Measurements from ENCODE around the gene CSHL1. TPM values are rescaled to one million over a fixed set of nuclear protein-coding genes. Genes with fewer than 3 reads are reported as not detected.
"Not testable (repeated sequence)": the region's sequence is repeated elsewhere in the genome, so short reads cannot be mapped to it uniquely, and the experiment has no call there.

The CSHL1 gene
- polyA plus RNA-seq, 4 donors = not detected

GRCh38 chr17:63880706-63881105 is 30.4 kb downstream of the CSHL1 start:
- DNase-seq (no peak), FAIRE-seq (no peak)
- no peaks in the 10 kb centered on the region for H3K36me3 ChIP-seq (ENCODE audit: control insufficient read depth in 3 of 3, insufficient read depth in 2 of 3, low read depth in 1 of 3, low read length in 3 of 3)
- no peak overlapping the region for H3K27ac ChIP-seq (ENCODE audit: low read depth in 1 of 3, low read length in 2 of 3)
- no peaks in the 10 kb centered on the region for H3K4me1 ChIP-seq (ENCODE audit: control insufficient read depth in 3 of 3, insufficient read depth in 2 of 3, low read depth in 1 of 3, low read length in 2 of 3)
- H3K4me3 ChIP-seq (ENCODE audit: low read depth in 1 of 3, low read length in 3 of 3) = no peak overlapping the region
- 79 to 84% (median 81%) methylated on average over 12 of the region's 12 CpGs for WGBS, 3 donors
- peaks cover 0 to 2% (median 1%) of the 10 kb centered on the region in 3 donors for H3K27me3 ChIP-seq (ENCODE audit: control insufficient read depth in 3 of 3, insufficient read depth in 3 of 3, low read length in 3 of 3)
- H3K9me3 ChIP-seq (ENCODE audit: control insufficient read depth in 2 of 2, insufficient read depth in 1 of 2, low read depth in 1 of 2, low read length in 1 of 2) = no peaks in the 10 kb centered on the region

- DNase-seq; H3K9me3 ChIP-seq (ENCODE audit: control insufficient read depth in 2 of 2, insufficient read depth in 1 of 2, low read depth in 1 of 2, low read length in 1 of 2); H3K4me3 ChIP-seq (ENCODE audit: low read depth in 1 of 3, low read length in 3 of 3); FAIRE-seq; H3K36me3 ChIP-seq (ENCODE audit: control insufficient read depth in 3 of 3, insufficient read depth in 2 of 3, low read depth in 1 of 3, low read length in 3 of 3); H3K27ac ChIP-seq (ENCODE audit: low read depth in 1 of 3, low read length in 2 of 3); H3K4me1 ChIP-seq (ENCODE audit: control insufficient read depth in 3 of 3, insufficient read depth in 2 of 3, low read depth in 1 of 3, low read length in 2 of 3); H3K27me3 ChIP-seq (ENCODE audit: control insufficient read depth in 3 of 3, insufficient read depth in 3 of 3, low read length in 3 of 3): not testable (repeated sequence)
- WGBS, 3 donors = 83 to 86% (median 85%) methylated on average over 9 of the region's 9 CpGs
These were observed 32.6 kb downstream of the CSHL1 start for GRCh38 chr17:63878413-63878812.

- not testable (repeated sequence) for H3K27ac ChIP-seq (ENCODE audit: low read depth in 1 of 3, low read length in 2 of 3); H3K4me3 ChIP-seq (ENCODE audit: low read depth in 1 of 3, low read length in 3 of 3); H3K27me3 ChIP-seq (ENCODE audit: control insufficient read depth in 3 of 3, insufficient read depth in 3 of 3, low read length in 3 of 3); DNase-seq; FAIRE-seq; H3K36me3 ChIP-seq (ENCODE audit: control insufficient read depth in 3 of 3, insufficient read depth in 2 of 3, low read depth in 1 of 3, low read length in 3 of 3); H3K4me1 ChIP-seq (ENCODE audit: control insufficient read depth in 3 of 3, insufficient read depth in 2 of 3, low read depth in 1 of 3, low read length in 2 of 3); H3K9me3 ChIP-seq (ENCODE audit: control insufficient read depth in 2 of 2, insufficient read depth in 1 of 2, low read depth in 1 of 2, low read length in 1 of 2)
- WGBS, 3 donors = 81 to 86% (median 83%) methylated on average over 6 of the region's 6 CpGs
These were observed 36.4 kb downstream of the CSHL1 start for GRCh38 chr17:63874693-63875092.

- H3K27me3 ChIP-seq (ENCODE audit: control insufficient read depth in 3 of 3, insufficient read depth in 3 of 3, low read length in 3 of 3); H3K9me3 ChIP-seq (ENCODE audit: control insufficient read depth in 2 of 2, insufficient read depth in 1 of 2, low read depth in 1 of 2, low read length in 1 of 2); H3K36me3 ChIP-seq (ENCODE audit: control insufficient read depth in 3 of 3, insufficient read depth in 2 of 3, low read depth in 1 of 3, low read length in 3 of 3); H3K4me3 ChIP-seq (ENCODE audit: low read depth in 1 of 3, low read length in 3 of 3); DNase-seq; H3K4me1 ChIP-seq (ENCODE audit: control insufficient read depth in 3 of 3, insufficient read depth in 2 of 3, low read depth in 1 of 3, low read length in 2 of 3); FAIRE-seq; H3K27ac ChIP-seq (ENCODE audit: low read depth in 1 of 3, low read length in 2 of 3): not testable (repeated sequence)
- 68 to 90% (median 73%) methylated on average over 6 of the region's 8 CpGs for WGBS, 3 donors
These were observed 36.9 kb downstream of the CSHL1 start for GRCh38 chr17:63874061-63874626.

GRCh38 chr17:63873577-63873976 is 37.5 kb downstream of the CSHL1 start, which contains the start of gene CSH2:
Gene CSH2 (minus strand): TSS chr17:63873677. CDS start chr17:63873614, 63 bp downstream.
- H3K36me3 ChIP-seq (ENCODE audit: control insufficient read depth in 3 of 3, insufficient read depth in 2 of 3, low read depth in 1 of 3, low read length in 3 of 3); H3K9me3 ChIP-seq (ENCODE audit: control insufficient read depth in 2 of 2, insufficient read depth in 1 of 2, low read depth in 1 of 2, low read length in 1 of 2); H3K27me3 ChIP-seq (ENCODE audit: control insufficient read depth in 3 of 3, insufficient read depth in 3 of 3, low read length in 3 of 3); DNase-seq; H3K4me3 ChIP-seq (ENCODE audit: low read depth in 1 of 3, low read length in 3 of 3); H3K4me1 ChIP-seq (ENCODE audit: control insufficient read depth in 3 of 3, insufficient read depth in 2 of 3, low read depth in 1 of 3, low read length in 2 of 3); FAIRE-seq; H3K27ac ChIP-seq (ENCODE audit: low read depth in 1 of 3, low read length in 2 of 3): not testable (repeated sequence)
- 77 to 85% (median 81%) methylated on average over 4 to 7 of the region's 7 CpGs for WGBS, 3 donors

- not testable (repeated sequence) for H3K27me3 ChIP-seq (ENCODE audit: control insufficient read depth in 3 of 3, insufficient read depth in 3 of 3, low read length in 3 of 3); H3K36me3 ChIP-seq (ENCODE audit: control insufficient read depth in 3 of 3, insufficient read depth in 2 of 3, low read depth in 1 of 3, low read length in 3 of 3); DNase-seq; H3K4me1 ChIP-seq (ENCODE audit: control insufficient read depth in 3 of 3, insufficient read depth in 2 of 3, low read depth in 1 of 3, low read length in 2 of 3); H3K9me3 ChIP-seq (ENCODE audit: control insufficient read depth in 2 of 2, insufficient read depth in 1 of 2, low read depth in 1 of 2, low read length in 1 of 2); H3K4me3 ChIP-seq (ENCODE audit: low read depth in 1 of 3, low read length in 3 of 3); H3K27ac ChIP-seq (ENCODE audit: low read depth in 1 of 3, low read length in 2 of 3); FAIRE-seq
- 91 to 96% (median 91%) methylated on average over 11 to 12 of the region's 15 CpGs for WGBS, 3 donors
These were observed 39.3 kb downstream of the CSHL1 start for GRCh38 chr17:63871646-63872365.

GRCh38 chr17:63870292-63870665 is 40.8 kb downstream of the CSHL1 start:
- not testable (repeated sequence) for H3K4me1 ChIP-seq (ENCODE audit: control insufficient read depth in 3 of 3, insufficient read depth in 2 of 3, low read depth in 1 of 3, low read length in 2 of 3); FAIRE-seq; H3K27ac ChIP-seq (ENCODE audit: low read depth in 1 of 3, low read length in 2 of 3); DNase-seq; H3K36me3 ChIP-seq (ENCODE audit: control insufficient read depth in 3 of 3, insufficient read depth in 2 of 3, low read depth in 1 of 3, low read length in 3 of 3); H3K4me3 ChIP-seq (ENCODE audit: low read depth in 1 of 3, low read length in 3 of 3); H3K9me3 ChIP-seq (ENCODE audit: control insufficient read depth in 2 of 2, insufficient read depth in 1 of 2, low read depth in 1 of 2, low read length in 1 of 2); H3K27me3 ChIP-seq (ENCODE audit: control insufficient read depth in 3 of 3, insufficient read depth in 3 of 3, low read length in 3 of 3)
- 82 to 90% (median 83%) methylated on average over 4 of the region's 4 CpGs for WGBS, 3 donors

- not testable (repeated sequence) for H3K36me3 ChIP-seq (ENCODE audit: control insufficient read depth in 3 of 3, insufficient read depth in 2 of 3, low read depth in 1 of 3, low read length in 3 of 3); H3K4me1 ChIP-seq (ENCODE audit: control insufficient read depth in 3 of 3, insufficient read depth in 2 of 3, low read depth in 1 of 3, low read length in 2 of 3); H3K4me3 ChIP-seq (ENCODE audit: low read depth in 1 of 3, low read length in 3 of 3); FAIRE-seq; DNase-seq; H3K27ac ChIP-seq (ENCODE audit: low read depth in 1 of 3, low read length in 2 of 3); H3K27me3 ChIP-seq (ENCODE audit: control insufficient read depth in 3 of 3, insufficient read depth in 3 of 3, low read length in 3 of 3); H3K9me3 ChIP-seq (ENCODE audit: control insufficient read depth in 2 of 2, insufficient read depth in 1 of 2, low read depth in 1 of 2, low read length in 1 of 2)
- 62 to 75% (median 72%) methylated on average over 9 of the region's 9 CpGs for WGBS, 3 donors
These were observed 41.4 kb downstream of the CSHL1 start for GRCh38 chr17:63869491-63870291.
